ENCODE measurements around the gene PIF1.
"Not testable (repeated sequence)": the region's sequence is repeated elsewhere in the genome, so short reads cannot be mapped to it uniquely, and the experiment has no call there.

- not testable (repeated sequence) for TF ChIP-seq CTCF, EP300 (IDR thresholded peaks at IDR 0.05)
These were observed 10.5 kb downstream of the PIF1 start for GRCh38 chr15:64814965-64815364.
